ENCODE data around the gene ATP13A3. TPM values are rescaled to one million over a fixed set of nuclear protein-coding genes. Genes with fewer than 3 reads are reported as not detected.

ATP13A3 gene
- total RNA-seq, 1 experiment from 2014 or later = 78.3 TPM

- TF ChIP-seq TCF7 (CRISPR knock-in tag; IDR thresholded peaks at IDR 0.05; ENCODE audit: low read depth) (no peak), ETV6 (CRISPR knock-in tag; IDR thresholded peaks at IDR 0.05) (no peak), GTF2I (CRISPR knock-in tag; conservative IDR thresholded peaks at IDR 0.05) (no peak)
- TF ChIP-seq, protein P1, sequence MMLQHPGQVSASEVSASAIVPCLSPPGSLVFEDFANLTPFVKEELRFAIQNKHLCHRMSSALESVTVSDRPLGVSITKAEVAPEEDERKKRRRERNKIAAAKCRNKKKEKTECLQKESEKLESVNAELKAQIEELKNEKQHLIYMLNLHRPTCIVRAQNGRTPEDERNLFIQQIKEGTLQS (CRISPR knock-in tag; conservative IDR thresholded peaks at IDR 0.05) = no peak
These were observed 99.5 kb downstream of the ATP13A3 start (continued) for GRCh38 chr3:194387276-194387675.

DNA sequence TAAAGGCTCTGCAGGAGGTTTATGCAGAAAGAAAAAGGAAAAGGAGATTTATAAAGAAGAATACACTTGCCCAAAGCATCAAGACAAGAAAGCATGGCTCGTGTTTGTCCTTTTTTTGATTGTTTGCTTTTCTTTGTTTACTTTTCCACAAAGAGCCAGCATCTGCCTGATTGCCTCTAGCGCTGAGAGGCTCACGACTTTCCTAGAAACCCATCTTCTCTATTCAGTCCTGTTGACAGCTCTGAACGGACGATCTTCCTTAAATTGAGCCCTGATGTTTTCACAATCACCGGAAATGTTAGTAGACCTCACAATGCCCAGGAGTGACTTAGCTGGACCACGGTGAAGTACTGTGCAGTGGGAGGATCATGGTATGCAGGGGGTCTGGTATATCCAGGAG is 100.2 kb downstream of the ATP13A3 start:
- no peak for ATAC-seq
- peaks cover 23% of the 10 kb centered on the region for H3K9me3 Mint-ChIP-seq
- peaks cover 27% of the 10 kb centered on the region for H3K4me1 Mint-ChIP-seq
- no peak for DNase-seq (ENCODE audit: low spot score)
- CTCF ChIA-PET = interaction anchor here (1.5 kb wide), 1 partner anchor 53 kb away, joined by 5 read pairs; no protein-coding TSS in a partner anchor
- H3K27ac Mint-ChIP-seq = no peak overlapping the region
- H3K4me3 Mint-ChIP-seq = no peak overlapping the region
- no peak for TF ChIP-seq TP53 (CRISPR knock-in tag; IDR thresholded peaks at IDR 0.05)
- TF ChIP-seq, protein P2, sequence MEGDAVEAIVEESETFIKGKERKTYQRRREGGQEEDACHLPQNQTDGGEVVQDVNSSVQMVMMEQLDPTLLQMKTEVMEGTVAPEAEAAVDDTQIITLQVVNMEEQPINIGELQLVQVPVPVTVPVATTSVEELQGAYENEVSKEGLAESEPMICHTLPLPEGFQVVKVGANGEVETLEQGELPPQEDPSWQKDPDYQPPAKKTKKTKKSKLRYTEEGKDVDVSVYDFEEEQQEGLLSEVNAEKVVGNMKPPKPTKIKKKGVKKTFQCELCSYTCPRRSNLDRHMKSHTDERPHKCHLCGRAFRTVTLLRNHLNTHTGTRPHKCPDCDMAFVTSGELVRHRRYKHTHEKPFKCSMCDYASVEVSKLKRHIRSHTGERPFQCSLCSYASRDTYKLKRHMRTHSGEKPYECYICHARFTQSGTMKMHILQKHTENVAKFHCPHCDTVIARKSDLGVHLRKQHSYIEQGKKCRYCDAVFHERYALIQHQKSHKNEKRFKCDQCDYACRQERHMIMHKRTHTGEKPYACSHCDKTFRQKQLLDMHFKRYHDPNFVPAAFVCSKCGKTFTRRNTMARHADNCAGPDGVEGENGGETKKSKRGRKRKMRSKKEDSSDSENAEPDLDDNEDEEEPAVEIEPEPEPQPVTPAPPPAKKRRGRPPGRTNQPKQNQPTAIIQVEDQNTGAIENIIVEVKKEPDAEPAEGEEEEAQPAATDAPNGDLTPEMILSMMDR (IDR thresholded peaks at IDR 0.05) = no peak
- no peak for TF ChIP-seq JUN (CRISPR knock-in tag; IDR thresholded peaks at IDR 0.05)
- no peak for TF ChIP-seq E2F5 (CRISPR knock-in tag; IDR thresholded peaks at IDR 0.05)
- no peak for TF ChIP-seq PRDM15 (CRISPR knock-in tag; IDR thresholded peaks at IDR 0.05)
- TF ChIP-seq ELF4 (CRISPR knock-in tag; IDR thresholded peaks at IDR 0.05; ENCODE audit: low read depth) = no peak
- TF ChIP-seq, protein P3, sequence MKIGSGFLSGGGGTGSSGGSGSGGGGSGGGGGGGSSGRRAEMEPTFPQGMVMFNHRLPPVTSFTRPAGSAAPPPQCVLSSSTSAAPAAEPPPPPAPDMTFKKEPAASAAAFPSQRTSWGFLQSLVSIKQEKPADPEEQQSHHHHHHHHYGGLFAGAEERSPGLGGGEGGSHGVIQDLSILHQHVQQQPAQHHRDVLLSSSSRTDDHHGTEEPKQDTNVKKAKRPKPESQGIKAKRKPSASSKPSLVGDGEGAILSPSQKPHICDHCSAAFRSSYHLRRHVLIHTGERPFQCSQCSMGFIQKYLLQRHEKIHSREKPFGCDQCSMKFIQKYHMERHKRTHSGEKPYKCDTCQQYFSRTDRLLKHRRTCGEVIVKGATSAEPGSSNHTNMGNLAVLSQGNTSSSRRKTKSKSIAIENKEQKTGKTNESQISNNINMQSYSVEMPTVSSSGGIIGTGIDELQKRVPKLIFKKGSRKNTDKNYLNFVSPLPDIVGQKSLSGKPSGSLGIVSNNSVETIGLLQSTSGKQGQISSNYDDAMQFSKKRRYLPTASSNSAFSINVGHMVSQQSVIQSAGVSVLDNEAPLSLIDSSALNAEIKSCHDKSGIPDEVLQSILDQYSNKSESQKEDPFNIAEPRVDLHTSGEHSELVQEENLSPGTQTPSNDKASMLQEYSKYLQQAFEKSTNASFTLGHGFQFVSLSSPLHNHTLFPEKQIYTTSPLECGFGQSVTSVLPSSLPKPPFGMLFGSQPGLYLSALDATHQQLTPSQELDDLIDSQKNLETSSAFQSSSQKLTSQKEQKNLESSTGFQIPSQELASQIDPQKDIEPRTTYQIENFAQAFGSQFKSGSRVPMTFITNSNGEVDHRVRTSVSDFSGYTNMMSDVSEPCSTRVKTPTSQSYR (CRISPR knock-in tag; IDR thresholded peaks at IDR 0.05) = no peak
- peaks cover 8% of the 10 kb centered on the region; the same call in 1 of the 2 replicates for H3K27me3 Mint-ChIP-seq (ENCODE audit: low read depth)
- POLR2A ChIA-PET = interaction anchor here (0.7 kb wide), 1 partner anchor 366 kb away, joined by 3 read pairs; no protein-coding TSS in a partner anchor
- peaks cover 9% of the 10 kb centered on the region for H3K36me3 Mint-ChIP-seq

GRCh38 chr3:194386066-194386465 is 100.7 kb downstream of the ATP13A3 start:
- Mint-ChIP-seq H3K9me3 (peaks cover 18% of the 10 kb centered on the region), H3K27ac (no peak overlapping the region), H3K36me3 (peaks cover 9% of the 10 kb centered on the region), H3K4me3 (no peak overlapping the region), H3K27me3 (ENCODE audit: low read depth) (peaks cover 7% of the 10 kb centered on the region; the same call in 1 of the 2 replicates), H3K4me1 (peaks cover 31% of the 10 kb centered on the region)
- ATAC-seq = no peak
- ChIA-PET POLR2A (no interaction called here), CTCF (interaction anchor here (1.1 to 1.5 kb wide), 2 partner anchors 11 to 52 kb away, joined by 3 to 5 read pairs; no protein-coding TSS in a partner anchor)
- DNase-seq (ENCODE audit: low spot score) = no peak
- TF ChIP-seq, protein P3 (CRISPR knock-in tag; IDR thresholded peaks at IDR 0.05) = no peak
- TF ChIP-seq TCF7 (CRISPR knock-in tag; IDR thresholded peaks at IDR 0.05; ENCODE audit: low read depth) = no peak
- TF ChIP-seq JAZF1 (CRISPR knock-in tag; IDR thresholded peaks at IDR 0.05) = no peak
- no peak for TF ChIP-seq FOXK1 (CRISPR knock-in tag; IDR thresholded peaks at IDR 0.05)
- TF ChIP-seq SP1 (CRISPR knock-in tag; conservative IDR thresholded peaks at IDR 0.05) = no peak
- TF ChIP-seq, protein P4, sequence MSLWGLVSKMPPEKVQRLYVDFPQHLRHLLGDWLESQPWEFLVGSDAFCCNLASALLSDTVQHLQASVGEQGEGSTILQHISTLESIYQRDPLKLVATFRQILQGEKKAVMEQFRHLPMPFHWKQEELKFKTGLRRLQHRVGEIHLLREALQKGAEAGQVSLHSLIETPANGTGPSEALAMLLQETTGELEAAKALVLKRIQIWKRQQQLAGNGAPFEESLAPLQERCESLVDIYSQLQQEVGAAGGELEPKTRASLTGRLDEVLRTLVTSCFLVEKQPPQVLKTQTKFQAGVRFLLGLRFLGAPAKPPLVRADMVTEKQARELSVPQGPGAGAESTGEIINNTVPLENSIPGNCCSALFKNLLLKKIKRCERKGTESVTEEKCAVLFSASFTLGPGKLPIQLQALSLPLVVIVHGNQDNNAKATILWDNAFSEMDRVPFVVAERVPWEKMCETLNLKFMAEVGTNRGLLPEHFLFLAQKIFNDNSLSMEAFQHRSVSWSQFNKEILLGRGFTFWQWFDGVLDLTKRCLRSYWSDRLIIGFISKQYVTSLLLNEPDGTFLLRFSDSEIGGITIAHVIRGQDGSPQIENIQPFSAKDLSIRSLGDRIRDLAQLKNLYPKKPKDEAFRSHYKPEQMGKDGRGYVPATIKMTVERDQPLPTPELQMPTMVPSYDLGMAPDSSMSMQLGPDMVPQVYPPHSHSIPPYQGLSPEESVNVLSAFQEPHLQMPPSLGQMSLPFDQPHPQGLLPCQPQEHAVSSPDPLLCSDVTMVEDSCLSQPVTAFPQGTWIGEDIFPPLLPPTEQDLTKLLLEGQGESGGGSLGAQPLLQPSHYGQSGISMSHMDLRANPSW (CRISPR knock-in tag; conservative IDR thresholded peaks at IDR 0.05; ENCODE audit: low read depth) = no peak
- TF ChIP-seq GTF2I (CRISPR knock-in tag; conservative IDR thresholded peaks at IDR 0.05) = no peak
- no peak for TF ChIP-seq ZNF671 (CRISPR knock-in tag; IDR thresholded peaks at IDR 0.05)

All from WTC11 (cell line).